ENCODE measurements around the gene SMIM45.

Gene SMIM45

DNA sequence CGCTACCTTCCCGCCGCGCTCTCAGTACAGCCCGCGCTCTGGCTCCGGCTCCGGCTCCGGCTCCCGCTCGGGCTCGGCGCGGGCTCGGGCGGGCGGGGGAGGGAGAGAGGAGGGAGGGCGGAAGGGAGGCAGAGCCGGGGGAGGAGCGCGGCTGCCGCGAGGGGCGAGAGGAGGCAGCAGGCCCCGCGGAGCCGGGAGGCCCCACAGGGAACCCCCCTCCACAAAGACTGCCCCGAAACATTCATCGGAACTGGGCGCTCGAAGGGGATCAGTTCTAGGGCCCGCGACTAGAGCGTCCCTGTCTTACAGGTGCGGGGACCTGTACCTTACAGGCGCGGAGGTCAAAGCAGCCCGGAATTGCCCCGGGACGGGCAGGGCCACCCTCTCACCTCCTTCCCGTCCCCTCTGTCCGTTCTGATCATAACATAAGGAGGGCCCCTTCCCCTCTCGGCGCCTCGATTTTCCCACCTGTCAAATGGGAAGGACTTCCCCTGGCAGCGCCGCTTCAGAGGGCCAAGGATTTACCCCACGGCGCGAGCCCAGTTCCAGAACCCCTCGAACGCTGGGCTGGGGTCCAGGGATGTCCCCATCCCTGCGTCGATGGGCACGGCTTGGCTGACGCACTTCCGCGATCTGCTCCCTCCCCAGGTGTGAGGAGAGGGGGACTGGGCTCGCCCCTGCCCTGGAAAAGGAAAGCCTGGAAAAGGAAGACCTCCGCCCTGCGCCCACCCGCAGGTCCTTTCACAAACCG is 36.7 kb upstream of the SMIM45 start, which contains the start of gene SHISA8:
SHISA8 (minus strand) TSS at position 40 of the 751 bp plus-strand sequence. CDS start 407 bp downstream, outside the sequence.
- no peak within 1 kb of the TSS for H3K27ac ChIP-seq

GRCh38 chr22:41915786-41916493 is 36.0 kb upstream of the SMIM45 start:
- no peak overlapping the region for H3K4me3 ChIP-seq
- H3K27ac ChIP-seq = no peak overlapping the region

More for the DNA sequence above, 36.7 kb upstream of the SMIM45 start, which contains the start of gene SHISA8:
- peak within 1 kb of the TSS in 6 of 7 experiments; percentile 21 to 43 (median 31) for H3K4me3 ChIP-seq

- Histone ChIP-seq H3K27ac (no peak overlapping the region), H3K4me3 (no peak overlapping the region)
Measured at GRCh38 chr22:41916745-41917358, 35.1 kb upstream of the SMIM45 start.

DNA sequence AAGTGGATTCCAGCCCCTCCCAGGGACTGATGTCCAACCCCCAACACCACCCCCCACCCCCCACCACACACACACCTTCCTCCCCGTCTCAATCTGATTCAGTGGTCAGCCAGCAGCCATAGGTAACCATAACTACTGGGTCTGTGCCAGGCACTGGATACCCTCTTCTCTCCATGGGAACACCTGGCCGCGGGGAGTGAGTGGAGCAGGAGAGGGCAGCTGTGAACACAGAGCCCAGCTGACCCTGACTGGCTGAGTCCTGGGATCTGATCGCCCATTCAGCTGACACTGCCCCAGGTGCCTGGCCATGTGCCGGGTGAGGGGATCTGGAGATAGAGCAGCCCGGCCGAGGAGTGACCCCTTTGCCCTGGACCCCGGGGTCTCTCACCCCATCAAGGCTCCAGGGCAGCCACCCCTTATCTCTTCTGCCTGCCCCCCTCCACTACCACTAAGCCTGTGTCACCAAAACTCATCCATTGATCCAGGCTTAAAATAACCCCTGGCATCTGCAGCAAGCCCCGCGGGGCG is 34.5 kb upstream of the SMIM45 start:
- Histone ChIP-seq H3K4me3 (no peak overlapping the region), H3K27ac (no peak overlapping the region)

- Histone ChIP-seq H3K27ac (no peak overlapping the region), H3K4me3 (no peak overlapping the region)
Measured at GRCh38 chr22:41917903-41918791, 33.8 kb upstream of the SMIM45 start.

GRCh38 chr22:41919357-41920224 is 32.4 kb upstream of the SMIM45 start:
- Histone ChIP-seq H3K27ac (peak overlapping the region in 12 of 21 experiments; percentile 8 to 69 (median 44)), H3K4me3 (peak overlapping the region; percentile 31 to 50 (median 39))

DNA sequence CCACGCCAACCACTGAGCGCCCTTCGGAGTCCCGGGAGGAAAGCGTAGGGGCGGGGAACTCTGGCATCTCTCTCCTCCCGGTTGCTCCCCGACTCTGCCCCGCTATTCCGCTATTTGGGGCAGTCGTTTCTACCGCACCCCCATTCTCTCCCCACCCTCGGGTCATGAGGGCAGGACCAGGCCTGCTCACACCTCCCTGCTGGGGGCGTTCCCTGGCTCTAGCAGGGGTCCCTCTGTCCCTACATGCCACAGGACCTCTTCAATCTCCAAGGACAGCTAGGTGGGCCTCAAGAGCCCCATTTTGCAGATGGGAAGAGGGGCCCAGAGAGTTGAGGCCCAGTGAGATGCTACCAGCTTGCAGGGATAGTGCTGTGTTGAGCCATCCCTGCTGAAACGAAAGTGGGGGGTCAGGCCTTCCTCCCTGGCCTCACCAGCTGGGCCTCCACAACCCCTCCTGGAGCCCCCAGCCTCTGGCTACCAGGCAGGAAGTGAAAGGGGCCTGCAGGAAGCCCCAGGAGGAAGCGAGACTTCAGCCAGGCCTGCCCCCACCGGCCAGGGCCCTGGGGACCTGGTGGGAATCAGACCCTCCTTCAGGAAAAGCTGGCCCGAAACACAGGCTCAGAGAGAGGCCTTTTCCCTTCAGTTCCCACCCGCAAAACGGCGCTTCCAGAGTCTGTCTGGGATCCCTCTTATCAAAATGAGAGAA is 31.5 kb upstream of the SMIM45 start:
- Histone ChIP-seq H3K4me3 (peak overlapping the region; percentile 31 to 50 (median 39)), H3K27ac (peak overlapping the region in 6 of 21 experiments; percentile 37 to 69 (median 62))

GRCh38 chr22:41922328-41922727 is 29.6 kb upstream of the SMIM45 start:
- Histone ChIP-seq H3K4me3 (no peak overlapping the region), H3K27ac (no peak overlapping the region)

GRCh38 chr22:41922940-41923594 is 28.9 kb upstream of the SMIM45 start:
- H3K4me3 ChIP-seq = no peak overlapping the region
- no peak overlapping the region for H3K27ac ChIP-seq

- no peak overlapping the region for H3K27ac ChIP-seq
- H3K4me3 ChIP-seq = no peak overlapping the region
Measured at GRCh38 chr22:41923595-41924276, 28.2 kb upstream of the SMIM45 start.

DNA sequence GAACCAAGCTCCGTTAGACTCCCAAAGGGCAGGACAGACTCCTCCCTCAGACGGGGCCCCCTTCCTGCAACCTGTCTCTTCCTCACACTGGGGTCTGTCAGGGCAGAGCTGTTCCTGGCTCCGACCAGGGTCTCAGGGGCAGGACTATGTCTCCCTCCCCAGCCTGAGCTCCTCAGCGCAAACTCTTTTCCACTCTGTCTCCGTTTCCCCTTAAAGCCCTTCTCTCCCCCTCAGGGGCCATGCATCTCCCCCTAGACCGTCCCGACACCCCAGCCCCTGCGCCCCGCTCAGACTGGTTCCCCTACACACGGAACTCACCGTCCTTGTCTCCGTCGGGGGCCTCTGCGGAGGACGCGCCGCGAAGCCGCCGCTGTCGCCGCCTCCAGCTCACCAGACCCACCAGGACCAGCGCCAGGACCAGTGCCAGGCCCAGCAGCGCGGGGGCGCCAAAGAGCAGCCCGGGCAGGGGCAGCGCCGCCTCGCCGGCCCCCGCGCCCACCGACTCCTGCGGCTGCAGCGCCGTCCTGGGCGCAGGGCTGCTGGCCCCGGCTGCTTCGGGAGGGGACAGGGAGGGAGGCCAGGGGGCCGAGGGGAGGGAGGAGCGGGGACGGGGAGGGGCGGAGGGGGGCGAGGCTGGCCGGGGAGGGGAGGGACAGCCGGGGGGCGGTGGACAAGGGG is 26.0 kb upstream of the SMIM45 start:
- Histone ChIP-seq H3K27ac (peak overlapping the region in 15 of 21 experiments; percentile 2 to 93 (median 44)), H3K4me3 (peak overlapping the region; percentile 24 to 50 (median 42))

- H3K27ac ChIP-seq = peak overlapping the region in 1 of 21 experiments; percentile 36
Measured at GRCh38 chr22:41927813-41928212, 24.1 kb upstream of the SMIM45 start.

GRCh38 chr22:41928593-41929417 is 23.1 kb upstream of the SMIM45 start:
- H3K27ac ChIP-seq = peak overlapping the region in 1 of 21 experiments; percentile 36
- H3K4me3 ChIP-seq = no peak overlapping the region

More at GRCh38 chr22:41927813-41928212, 24.1 kb upstream of the SMIM45 start:
- H3K4me3 ChIP-seq = no peak overlapping the region

DNA sequence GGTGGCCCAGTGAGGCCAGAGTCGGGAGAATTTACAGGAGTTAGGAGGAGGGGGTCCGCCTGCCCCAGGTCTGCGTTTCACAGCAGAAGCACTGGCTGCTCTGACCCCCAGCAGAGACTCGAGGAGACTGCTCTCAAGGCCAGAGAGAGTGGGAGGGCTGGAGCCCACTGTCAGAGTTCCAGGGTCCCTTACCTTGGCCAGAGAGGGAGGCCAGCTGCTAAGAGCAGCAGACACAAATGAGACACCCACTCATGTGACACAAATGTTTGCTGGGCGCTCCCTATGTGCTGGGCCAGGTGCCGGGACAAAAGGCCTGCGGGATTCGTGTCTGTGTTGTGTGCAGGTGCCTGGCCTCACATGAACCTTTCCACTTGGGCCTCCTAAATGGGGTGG is 22.5 kb upstream of the SMIM45 start:
- peak overlapping the region in 1 of 21 experiments; percentile 36 for H3K27ac ChIP-seq
- H3K4me3 ChIP-seq = no peak overlapping the region

- Histone ChIP-seq H3K27ac (no peak overlapping the region), H3K4me3 (no peak overlapping the region)
Measured at GRCh38 chr22:41931701-41932269, 20.2 kb upstream of the SMIM45 start.
